H1 (cell line): Measurements from ENCODE around the gene NOL3. TPM values are rescaled to one million over a fixed set of nuclear protein-coding genes. Genes with fewer than 3 reads are reported as not detected.

ENCODE experiments used
- CTCF ChIA-PET: fragments of 300-600 bp; sonication (Branson Sonifier 250); formaldehyde crosslinking; loops from one replicate; lab custom pipeline; 2021; ENCODE audit not compliant: partially characterized antibody; lab: Charles Lee
- POLR2A ChIA-PET: fragments of 300-600 bp; sonication (Branson Sonifier 250); formaldehyde crosslinking; loops from one replicate; lab custom pipeline; 2021; ENCODE audit warnings: inconsistent platforms; ENCODE audit not compliant: partially characterized antibody; lab: Charles Lee
- DNase-seq, 2 experiments: peaks; one replicate each; pipeline versions ENCODE4 v3.0.0 to v3.0.0-alpha.2; 2010 to 2022; ENCODE audit warnings: low spot score in 2 of 2, low read depth in 1 of 2, mixed read lengths in 1 of 2
- FAIRE-seq: peaks from 2 replicates; lab custom pipeline; 2011; peaks lifted over from hg19 to GRCh38; lab: Jason Lieb, UNC
- H2AFZ ChIP-seq: 2 replicates; pipeline ENCODE4 v1.8.1; 2012; ENCODE audit warnings: low read length, inconsistent platforms
- H2AK5ac ChIP-seq: 2 replicates; pipeline ENCODE4 v1.6.1; 2013; ENCODE audit warnings: low read depth, low read length
- H2BK120ac ChIP-seq: replicated peaks from 2 replicates; pipeline ENCODE3; 2013; ENCODE audit warnings: low read depth, low read length, inconsistent platforms
- H2BK12ac ChIP-seq: 2 replicates; pipeline ENCODE4 v1.6.1; 2013; ENCODE audit warnings: low read depth, low read length
- H2BK15ac ChIP-seq: 2 replicates; pipeline ENCODE4 v1.6.1; 2013; ENCODE audit warnings: low read length
- H2BK20ac ChIP-seq: 2 replicates; pipeline ENCODE4 v1.6.1; 2013; ENCODE audit warnings: low read length
- H2BK5ac ChIP-seq: 2 replicates; pipeline ENCODE4 v1.6.1; 2013; ENCODE audit warnings: low read depth, low read length
- H3K14ac ChIP-seq: 2 replicates; pipeline ENCODE4 v1.6.1; 2013; ENCODE audit warnings: inconsistent platforms; ENCODE audit not compliant: insufficient read length
- H3K18ac ChIP-seq: 2 replicates; pipeline ENCODE4 v1.6.1; 2013; ENCODE audit warnings: low read length; ENCODE audit errors: extremely low read depth
- H3K23ac ChIP-seq: 2 replicates; pipeline ENCODE4 v1.6.1; 2013; ENCODE audit warnings: inconsistent platforms; ENCODE audit not compliant: insufficient read length
- H3K23me2 ChIP-seq: 2 replicates; pipeline ENCODE4 v1.6.1; 2013; ENCODE audit warnings: low read depth, low read length
- H3K27ac ChIP-seq: 2 replicates; pipeline ENCODE4 v1.6.1; 2011; ENCODE audit warnings: low read depth, low read length, inconsistent platforms
- H3K27me3 ChIP-seq, 4 experiments: replicated peaks in 1 of 4; 1 replicate in 1 of 4; 2 replicates in 3 of 4; pipeline versions ENCODE4 v1.6.1 to v1.8.1; 2011 to 2013; ENCODE audit warnings: low read length in 3 of 4, mild to moderate bottlenecking in 3 of 4, inconsistent platforms in 2 of 4, mixed read lengths in 2 of 4, moderate library complexity in 1 of 4; ENCODE audit not compliant: control insufficient read depth in 3 of 4, insufficient read depth in 3 of 4; ENCODE audit errors: extremely low read depth in 1 of 4
- H3K36me3 ChIP-seq, 4 experiments: 2 replicates each; pipeline versions ENCODE4 v1.6.1 to v1.8.1; 2011 to 2013; ENCODE audit warnings: mild to moderate bottlenecking in 4 of 4, low read length in 3 of 4, moderate library complexity in 2 of 4, control low read depth in 1 of 4, inconsistent platforms in 1 of 4; ENCODE audit not compliant: insufficient read depth in 4 of 4, control insufficient read depth in 2 of 4
- H3K4ac ChIP-seq: replicated peaks from 2 replicates; pipeline ENCODE3; 2013; ENCODE audit warnings: low read length, low read depth, mixed read lengths, inconsistent platforms; ENCODE audit not compliant: insufficient read length
- H3K4me1 ChIP-seq, 4 experiments: replicated peaks in 1 of 4; 1 replicate in 1 of 4; 2 replicates in 3 of 4; pipeline versions ENCODE4 v1.6.1 to v1.8.1; 2011 to 2013; ENCODE audit warnings: low read length in 3 of 4, inconsistent platforms in 2 of 4, mixed read lengths in 1 of 4; ENCODE audit not compliant: insufficient read depth in 4 of 4, control insufficient read depth in 3 of 4
- H3K4me2 ChIP-seq, 2 experiments: 2 replicates each; pipeline versions ENCODE4 v1.6.1 to v1.8.1; 2011 to 2013; ENCODE audit warnings: low read depth in 2 of 2, low read length in 2 of 2, control low read depth in 1 of 2, inconsistent platforms in 1 of 2, mild to moderate bottlenecking in 1 of 2; ENCODE audit not compliant: insufficient read depth in 1 of 2
- H3K4me3 ChIP-seq, 4 experiments: fragments of 200-600, 300-600 bp in 1 of 4; sonication (generic), shearing (Covaris generic), sonication (Bioruptor Twin) in 1 of 4; 2 replicates each; pipeline versions ENCODE4 v1.5.1 to v1.8.1; 2011 to 2016; ENCODE audit warnings: low read length in 4 of 4, low read depth in 3 of 4, control low read depth in 2 of 4, inconsistent platforms in 2 of 4, mild to moderate bottlenecking in 2 of 4, mixed read lengths in 1 of 4, moderate library complexity in 1 of 4; ENCODE audit not compliant: insufficient read depth in 2 of 4; ENCODE audit errors: extremely low read depth in 1 of 4
- H3K56ac ChIP-seq: replicated peaks from 2 replicates; pipeline ENCODE3; 2013; ENCODE audit warnings: low read depth, mild to moderate bottlenecking, mixed read lengths, low read length, inconsistent platforms; ENCODE audit not compliant: insufficient read length
- H3K79me1 ChIP-seq: 2 replicates; pipeline ENCODE4 v1.6.1; 2013; ENCODE audit warnings: low read depth, low read length, control low read depth
- H3K79me2 ChIP-seq, 2 experiments: 2 replicates each; pipeline versions ENCODE4 v1.6.1 to v1.8.1; 2012 to 2013; ENCODE audit warnings: low read length in 2 of 2, mild to moderate bottlenecking in 2 of 2, inconsistent platforms in 1 of 2; ENCODE audit not compliant: insufficient read depth in 2 of 2, control insufficient read depth in 1 of 2
- H3K9ac ChIP-seq, 4 experiments: replicated peaks in 1 of 4; 1 replicate in 1 of 4; 2 replicates in 3 of 4; pipeline versions ENCODE4 v1.6.1 to v1.8.1; 2011 to 2013; ENCODE audit warnings: low read depth in 3 of 4, low read length in 3 of 4, control low read depth in 2 of 4, mild to moderate bottlenecking in 2 of 4, moderate library complexity in 2 of 4, inconsistent platforms in 1 of 4; ENCODE audit errors: extremely low read depth in 1 of 4
- H3K9me3 ChIP-seq, 2 experiments: 2 replicates each; pipeline versions ENCODE4 v1.6.1 to v1.8.1; 2012 to 2013; ENCODE audit warnings: mild to moderate bottlenecking in 2 of 2, moderate library complexity in 2 of 2, control low read depth in 1 of 2, inconsistent platforms in 1 of 2, low read depth in 1 of 2, low read length in 1 of 2, mixed read lengths in 1 of 2; ENCODE audit not compliant: insufficient read depth in 2 of 2
- H4K20me1 ChIP-seq, 2 experiments: replicated peaks in 1 of 2; 2 replicates each; pipeline versions ENCODE3 to v1.8.1; 2011 to 2013; ENCODE audit warnings: inconsistent platforms in 2 of 2, low read length in 2 of 2, mild to moderate bottlenecking in 1 of 2; ENCODE audit not compliant: insufficient read depth in 2 of 2, control insufficient read depth in 1 of 2
- H4K5ac ChIP-seq: 2 replicates; pipeline ENCODE4 v1.6.1; 2013; ENCODE audit warnings: low read length, low read depth, mixed read lengths, inconsistent platforms; ENCODE audit not compliant: insufficient read length
- H4K8ac ChIP-seq: 2 replicates; pipeline ENCODE4 v1.8.0; 2013; ENCODE audit warnings: mild to moderate bottlenecking, moderate library complexity, low read length, inconsistent platforms; ENCODE audit not compliant: insufficient read depth; ENCODE audit errors: extremely low read depth
- H4K91ac ChIP-seq: replicated peaks from 2 replicates; pipeline ENCODE3; 2013; ENCODE audit warnings: low read length, mixed read lengths, inconsistent platforms; ENCODE audit not compliant: insufficient read length
- EZH2 ChIP-seq: fragments of 200-600 bp; sonication (generic); IDR thresholded peaks from 2 replicates; pipeline ENCODE4 v1.7.1; 2012; ENCODE audit warnings: low read depth, mild to moderate bottlenecking, moderate library complexity, low read length, inconsistent platforms; ENCODE audit not compliant: severe bottlenecking
- SIRT6 ChIP-seq: IDR thresholded peaks from one replicate; pipeline ENCODE4 v1.7.1; 2012; ENCODE audit warnings: low read length, inconsistent platforms
- SUZ12 ChIP-seq: fragments of 200-600 bp; sonication (generic); IDR thresholded peaks from 2 replicates; pipeline ENCODE4 v1.6.1; 2012; ENCODE audit warnings: mild to moderate bottlenecking, inconsistent platforms, low read length, moderate library complexity, mixed read lengths
- TAF7 ChIP-seq: optimal IDR thresholded peaks from 2 replicates; pipeline ENCODE3; 2011; ENCODE audit warnings: low read depth, mild to moderate bottlenecking, inconsistent platforms, low read length, moderate library complexity, borderline replicate concordance
- ZNF274 ChIP-seq: IDR thresholded peaks from 2 replicates; pipeline ENCODE4 v1.7.0; 2012; ENCODE audit warnings: low read length, borderline replicate concordance; ENCODE audit errors: extremely low read depth
- WGBS, 2 experiments: shearing (Covaris generic) in 1 of 2; methylation state at CpG; one replicate each; pipeline versions ENCODE4 v1.1.6 to v1.1.7; 2013 to 2015; ENCODE audit warnings: low lambda C conversion rate in 2 of 2, mixed read lengths in 2 of 2, inconsistent platforms in 1 of 2, low coverage in 1 of 2, missing lambda C conversion rate in 1 of 2; ENCODE audit not compliant: insufficient replicate concordance in 2 of 2, insufficient coverage in 1 of 2, insufficient read length in 1 of 2; ENCODE audit errors: extremely low coverage in 1 of 2, missing lambda C conversion rate in 1 of 2; 5-methylcytosine and 5-hydroxymethylcytosine counted together
- polyA plus RNA-seq, 7 experiments: library from polyadenylated mRNA; depleted of rRNA in 3 of 7; stranded (reverse) in 5 of 7; unstranded in 2 of 7; fragments of >200 nt in 5 of 7; fragments of 200-250 nt in 2 of 7; gene quantifications; 1 replicate in 5 of 7; 2 replicates in 1 of 7; 4 replicates in 1 of 7; pipeline versions ENCODE4 v1.2.1 to v1.2.3, GENCODE V29; 2011 to 2013; ENCODE audit warnings: missing spikeins in 2 of 7, mixed read lengths in 2 of 7
- total RNA-seq: library from RNA; stranded (reverse); fragmentation: NEBNext Ultra II Directional; extraction: Animal tissue kit (Norgen Biotek cat#: 25700); gene quantifications from 2 replicates; pipeline ENCODE4 v1.2.1, GENCODE V29; 2021

Gene NOL3
- total and polyA plus RNA-seq, 2 of the 8 experiments (the other 6 are each of a cell fraction or from before 2014, with no cell fraction given) = 2.2 to 4.6 TPM

- ChIA-PET CTCF (interaction anchor here (0.6 to 14.1 kb wide), 24 partner anchors 8 to 203 kb away, joined by 3 to 291 read pairs (median 4); partner anchors contain the start of genes CES3, E2F4, FBXL8 and HSF4), POLR2A (interaction anchor here (0.9 to 1.5 kb wide), 2 partner anchors 17 to 208 kb away, joined by 4 to 10 read pairs; no protein-coding TSS in a partner anchor)
- DNase-seq (no peak), FAIRE-seq (no peak)
- Histone ChIP-seq H3K4me2 (no peak overlapping the region), H3K4me1 (peaks cover 0 to 12% (median 6%) of the 10 kb centered on the region in 4 experiments; a peak in 6 of 7 replicates), H3K23me2 (peaks cover 14% of the 10 kb centered on the region; the same call in 1 of the 2 replicates), H4K8ac (no peak overlapping the region), H2BK12ac (no peak overlapping the region), H2BK5ac (no peak overlapping the region), H2AFZ (no peak overlapping the region), H2BK20ac (no peak overlapping the region), H3K23ac (no peak overlapping the region), H3K79me2 (no peaks in the 10 kb centered on the region), H3K18ac (no peak overlapping the region), H3K4ac (no peak overlapping the region), H2AK5ac (no peak overlapping the region), H3K9ac (no peak overlapping the region), H3K9me3 (no peaks in the 10 kb centered on the region), H3K36me3 (no peaks in the 10 kb centered on the region), H3K14ac (no peak overlapping the region), H4K91ac (no peak overlapping the region), H2BK120ac (no peak overlapping the region), H4K5ac (no peak overlapping the region), H3K79me1 (no peaks in the 10 kb centered on the region), H3K4me3 (no peak overlapping the region), H2BK15ac (no peak overlapping the region), H3K56ac (no peak overlapping the region), H3K27me3 (peaks cover 88 to 100% (median 97%) of the 10 kb centered on the region in 4 experiments), H3K27ac (no peak overlapping the region), H4K20me1 (peaks cover 10 to 17% of the 10 kb centered on the region in 2 experiments)
- TF ChIP-seq ZNF274 (no peak), TAF7 (no peak), EZH2 (peak; percentile 66), SIRT6 (no peak), SUZ12 (peak; percentile 44)
- WGBS, 2 experiments = 52% methylated on average over 6 of the region's 7 CpGs; no CpG with 5 or more reads in 1 of the 2 experiments
These were observed 13.1 kb upstream of the NOL3 start for GRCh38 chr16:67157106-67157748.
